ENCODE results near the gene AMN1. TPM values are rescaled to one million over a fixed set of nuclear protein-coding genes. Genes with fewer than 3 reads are reported as not detected.
"Not testable (repeated sequence)": the region's sequence is repeated elsewhere in the genome, so short reads cannot be mapped to it uniquely, and the experiment has no call there.

The AMN1 gene
- total RNA-seq, 1 donor from 2014 or later, result 13.7 TPM

DNA sequence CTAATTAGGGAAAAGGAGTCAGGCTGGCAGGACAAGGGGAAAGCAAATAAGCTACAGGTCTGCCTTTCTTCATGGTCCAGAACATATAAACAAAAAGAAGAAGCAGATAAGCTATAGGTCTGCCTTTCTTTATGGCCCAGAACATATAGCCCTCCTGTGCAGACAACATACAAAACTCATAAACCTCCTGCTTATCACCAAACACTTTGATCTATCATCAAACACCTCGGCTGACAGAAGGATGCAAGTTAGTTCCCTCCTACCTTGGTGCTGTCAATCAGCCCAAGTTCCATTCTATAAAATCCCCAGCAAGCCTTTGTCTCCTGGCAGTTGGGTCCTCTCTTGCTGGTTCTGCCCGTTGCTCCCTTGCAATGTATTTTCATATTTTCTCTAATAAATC is 23.2 kb downstream of the AMN1 start:
- TF ChIP-seq, protein P1, sequence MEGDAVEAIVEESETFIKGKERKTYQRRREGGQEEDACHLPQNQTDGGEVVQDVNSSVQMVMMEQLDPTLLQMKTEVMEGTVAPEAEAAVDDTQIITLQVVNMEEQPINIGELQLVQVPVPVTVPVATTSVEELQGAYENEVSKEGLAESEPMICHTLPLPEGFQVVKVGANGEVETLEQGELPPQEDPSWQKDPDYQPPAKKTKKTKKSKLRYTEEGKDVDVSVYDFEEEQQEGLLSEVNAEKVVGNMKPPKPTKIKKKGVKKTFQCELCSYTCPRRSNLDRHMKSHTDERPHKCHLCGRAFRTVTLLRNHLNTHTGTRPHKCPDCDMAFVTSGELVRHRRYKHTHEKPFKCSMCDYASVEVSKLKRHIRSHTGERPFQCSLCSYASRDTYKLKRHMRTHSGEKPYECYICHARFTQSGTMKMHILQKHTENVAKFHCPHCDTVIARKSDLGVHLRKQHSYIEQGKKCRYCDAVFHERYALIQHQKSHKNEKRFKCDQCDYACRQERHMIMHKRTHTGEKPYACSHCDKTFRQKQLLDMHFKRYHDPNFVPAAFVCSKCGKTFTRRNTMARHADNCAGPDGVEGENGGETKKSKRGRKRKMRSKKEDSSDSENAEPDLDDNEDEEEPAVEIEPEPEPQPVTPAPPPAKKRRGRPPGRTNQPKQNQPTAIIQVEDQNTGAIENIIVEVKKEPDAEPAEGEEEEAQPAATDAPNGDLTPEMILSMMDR (IDR thresholded peaks at IDR 0.05), result no peak
- ChIA-PET CTCF (no interaction called here), POLR2A (interaction anchor here (0.5 to 0.7 kb wide), 5 partner anchors 34 to 965 kb away, joined by 3 to 4 read pairs (median 3); no protein-coding TSS in a partner anchor)
- intact Hi-C loops (cut with micrococcal nuclease), result no loop called here
- H3K36me3 Mint-ChIP-seq (ENCODE audit: low read depth), result peaks cover 53% of the 10 kb centered on the region
- H3K27ac Mint-ChIP-seq, result no peak overlapping the region
- peaks cover 9% of the 10 kb centered on the region for H3K9me3 Mint-ChIP-seq
- H3K4me1 Mint-ChIP-seq, result peaks cover 18% of the 10 kb centered on the region
- no peaks in the 10 kb centered on the region for H3K27me3 Mint-ChIP-seq
- no peak overlapping the region for H3K4me3 Mint-ChIP-seq
- DNase-seq, result no peak
- no peak for ATAC-seq (ENCODE audit: low read depth)

DNA sequence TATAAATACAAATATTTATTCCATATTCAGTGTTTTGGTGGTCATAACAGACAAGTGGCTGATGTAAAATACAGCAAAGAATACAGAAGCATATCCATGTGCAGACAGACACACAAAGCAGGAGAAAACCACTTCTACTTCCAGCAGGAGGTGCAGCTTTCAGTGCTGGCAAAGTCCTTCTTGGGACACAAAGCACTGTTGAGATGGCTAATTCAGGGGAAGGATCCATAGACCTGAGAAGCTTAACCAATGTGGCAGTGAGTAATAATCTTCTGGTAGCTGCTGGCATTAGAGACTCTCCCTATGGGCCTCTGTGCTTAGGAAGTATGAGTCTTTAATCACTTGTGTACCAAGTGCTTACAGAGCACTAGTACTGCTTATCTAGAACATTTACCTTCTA is 26.8 kb downstream of the AMN1 start:
- H3K4me1 Mint-ChIP-seq, result peaks cover 9% of the 10 kb centered on the region
- ATAC-seq (ENCODE audit: low read depth) (no peak), DNase-seq (no peak)
- no peaks in the 10 kb centered on the region for H3K9me3 Mint-ChIP-seq
- TF ChIP-seq, protein P1 (IDR thresholded peaks at IDR 0.05), result no peak
- CTCF ChIA-PET, result no interaction called here
- POLR2A ChIA-PET, result interaction anchor here (0.6 to 1.2 kb wide), 5 partner anchors 13 to 310 kb away, joined by 3 to 8 read pairs (median 4); partner anchors contain the start of gene AMN1
- H3K27me3 Mint-ChIP-seq, result no peaks in the 10 kb centered on the region
- intact Hi-C loops (cut with micrococcal nuclease), result no loop called here
- no peak overlapping the region for H3K4me3 Mint-ChIP-seq
- no peak overlapping the region for H3K27ac Mint-ChIP-seq
- peaks cover 56% of the 10 kb centered on the region for H3K36me3 Mint-ChIP-seq (ENCODE audit: low read depth)

DNA sequence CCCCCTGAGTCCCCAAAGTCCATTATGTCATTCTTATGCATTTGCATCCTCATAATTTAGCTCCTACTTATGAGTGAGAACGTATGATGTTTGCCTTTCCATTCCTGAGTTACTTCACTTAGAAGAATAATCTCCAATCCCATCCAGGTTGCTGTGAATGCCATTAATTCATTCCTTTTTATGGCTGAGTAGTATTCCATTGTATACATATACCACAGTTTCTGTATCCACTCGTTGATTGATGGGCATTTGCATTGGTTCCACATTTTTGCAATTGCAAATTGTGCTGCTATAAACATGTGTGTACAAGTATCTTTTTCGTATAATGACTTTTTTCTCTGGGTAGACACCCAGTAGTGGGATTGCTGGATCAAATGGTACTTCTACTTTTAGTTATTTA is 38.9 kb downstream of the AMN1 start:
- ATAC-seq (ENCODE audit: low read depth); DNase-seq; H3K9me3 Mint-ChIP-seq; H3K4me3 Mint-ChIP-seq; CTCF ChIA-PET; H3K27me3 Mint-ChIP-seq; H3K27ac Mint-ChIP-seq: not testable (repeated sequence)
- POLR2A ChIA-PET, result interaction anchor here (3.7 kb wide), 1 partner anchor 270 kb away, joined by 40 read pairs; the partner anchor contains the start of gene RESF1
- peaks cover 50% of the 10 kb centered on the region for H3K36me3 Mint-ChIP-seq (ENCODE audit: low read depth)
- H3K4me1 Mint-ChIP-seq, result peaks cover 29% of the 10 kb centered on the region
- intact Hi-C loops (cut with micrococcal nuclease), result loop anchor here (1.0 to 10.0 kb wide), 4 partner anchors 7 to 445 kb away; no protein-coding TSS in a partner anchor

DNA sequence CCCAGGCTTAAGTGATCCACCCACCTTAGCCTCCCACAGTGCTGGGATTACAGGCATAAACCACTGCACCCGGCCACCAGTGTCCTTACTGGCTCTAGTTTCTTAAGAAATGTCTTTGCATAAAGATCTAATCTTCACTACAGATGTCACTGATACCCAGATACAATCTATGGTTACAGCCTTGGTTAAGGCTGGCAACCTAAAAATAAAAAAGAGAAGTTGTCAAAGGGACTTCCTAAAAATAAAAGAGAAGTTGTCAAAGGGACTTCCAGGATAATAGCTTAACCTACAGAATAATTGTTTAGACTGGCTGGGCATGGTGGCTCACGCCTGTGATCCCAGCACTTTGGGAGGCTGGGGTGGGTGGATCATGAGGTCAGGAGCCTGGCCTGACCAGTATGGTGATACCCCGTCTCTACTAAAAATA is 41.7 kb downstream of the AMN1 start:
- peak; percentile 81 for ATAC-seq (ENCODE audit: low read depth)
- peaks cover 44% of the 10 kb centered on the region for H3K4me1 Mint-ChIP-seq
- H3K9me3 Mint-ChIP-seq, result peaks cover 7% of the 10 kb centered on the region
- peak overlapping the region; percentile 78 for H3K4me3 Mint-ChIP-seq
- intact Hi-C loops (cut with micrococcal nuclease), result loop anchor here (1.0 to 10.0 kb wide), 10 partner anchors 28 to 448 kb away; partner anchors contain the start of gene RESF1
- DNase-seq, result peak; percentile 34
- H3K27ac Mint-ChIP-seq, result peak overlapping the region; percentile 98
- TF ChIP-seq, protein P1 (IDR thresholded peaks at IDR 0.05), result no peak
- peaks cover 60% of the 10 kb centered on the region for H3K36me3 Mint-ChIP-seq (ENCODE audit: low read depth)
- H3K27me3 Mint-ChIP-seq, result no peaks in the 10 kb centered on the region
- CTCF ChIA-PET, result interaction anchor here (0.9 to 1.6 kb wide), 6 partner anchors 40 to 625 kb away, joined by 3 to 4 read pairs (median 3); partner anchors contain the start of gene RESF1
- POLR2A ChIA-PET, result interaction anchor here (0.5 to 4.7 kb wide), 27 partner anchors 25 to 586 kb away, joined by 3 to 52 read pairs (median 5); partner anchors contain the start of genes AMN1, BICD1, ETFBKMT and RESF1

DNA sequence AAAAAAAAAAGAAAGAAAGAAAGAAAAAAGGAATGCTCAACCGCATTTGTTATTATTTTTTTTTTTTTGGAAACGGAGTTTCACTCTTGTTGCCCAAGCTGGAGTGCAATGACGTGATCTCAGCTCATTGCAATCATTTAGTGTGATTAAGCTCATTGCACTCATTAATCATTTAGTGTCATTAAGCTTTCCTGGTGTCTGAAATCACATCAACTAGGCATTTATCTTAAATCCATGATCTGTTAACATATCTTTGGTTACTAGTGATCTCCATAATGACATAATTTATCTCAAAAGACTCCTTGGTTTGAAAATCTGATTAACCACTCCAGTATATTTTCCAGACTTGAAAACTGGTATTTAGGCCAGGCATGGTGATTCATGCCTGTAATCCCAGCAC is 43.0 kb downstream of the AMN1 start:
- intact Hi-C loops (cut with micrococcal nuclease), result loop anchor here (5.0 to 10.0 kb wide), 3 partner anchors 82 to 449 kb away; no protein-coding TSS in a partner anchor
- peak overlapping the region; percentile 98 for H3K27ac Mint-ChIP-seq
- ATAC-seq (ENCODE audit: low read depth) (no peak), DNase-seq (no peak)
- TF ChIP-seq, protein P1 (IDR thresholded peaks at IDR 0.05), result no peak
- ChIA-PET CTCF (no interaction called here), POLR2A (interaction anchor here (0.6 to 4.7 kb wide), 10 partner anchors 19 to 274 kb away, joined by 3 to 52 read pairs (median 10); partner anchors contain the start of genes AMN1, ETFBKMT and RESF1)
- peaks cover 49% of the 10 kb centered on the region for H3K4me1 Mint-ChIP-seq
- no peak overlapping the region for H3K4me3 Mint-ChIP-seq
- peaks cover 55% of the 10 kb centered on the region for H3K36me3 Mint-ChIP-seq (ENCODE audit: low read depth)
- H3K27me3 Mint-ChIP-seq, result no peaks in the 10 kb centered on the region
- peaks cover 7% of the 10 kb centered on the region for H3K9me3 Mint-ChIP-seq
